Testis (tissue), 3 donors: ENCODE measurements around the gene EFTUD2. TPM values are rescaled to one million over a fixed set of nuclear protein-coding genes. Genes with fewer than 3 reads are reported as not detected.

ENCODE experiments used
- DNase-seq: peaks from one replicate; pipeline ENCODE4 v3.0.0-alpha.2; 2019
- H3K27ac ChIP-seq, 2 donors: fragments of 200-600 bp; sonication (generic); one replicate each; pipeline ENCODE4 v1.5.1; 2019
- H3K27me3 ChIP-seq: fragments of 200-600 bp; sonication (generic); one replicate; pipeline ENCODE4 v1.5.1; 2019
- H3K36me3 ChIP-seq: fragments of 200-600 bp; sonication (generic); one replicate; pipeline ENCODE4 v1.5.1; 2017; ENCODE audit warnings: low read depth; ENCODE audit errors: missing control alignments
- H3K4me1 ChIP-seq: fragments of 200-600 bp; sonication (generic); one replicate; pipeline ENCODE4 v1.5.1; 2019
- H3K4me3 ChIP-seq, 2 donors: fragments of 200-600 bp; sonication (generic); one replicate each; pipeline ENCODE4 v1.5.1; 2017 to 2019
- H3K9me3 ChIP-seq: fragments of 200-600 bp; sonication (generic); one replicate; pipeline ENCODE4 v1.5.1; 2017
- CTCF ChIP-seq, 3 experiments: fragments of 450-650 bp in 2 of 3; fragments of 200-600 bp in 1 of 3; sonication (generic) in 1 of 3; IDR thresholded peaks; one replicate each; pipeline ENCODE4 v1.5.1; 2016 to 2019; ENCODE audit warnings: antibody characterized with exemption in 3 of 3, mild to moderate bottlenecking in 2 of 3, moderate library complexity in 1 of 3
- POLR2A ChIP-seq: fragments of 450-650 bp; IDR thresholded peaks from one replicate; pipeline ENCODE4 v1.6.1; 2017; ENCODE audit warnings: antibody characterized with exemption, mild to moderate bottlenecking, moderate library complexity
- WGBS, 2 donors: methylation state at CpG; one replicate each; pipeline ENCODE4 v1.1.5; 2018; 5-methylcytosine and 5-hydroxymethylcytosine counted together
- intact Hi-C: fragments of 100-400 bp; cut with DNase I; formaldehyde crosslinking; loops from one replicate; pipeline ENCODE4 v1.15.1; 2023; ENCODE audit warnings: low total_unique reads
- polyA plus RNA-seq: library from polyadenylated mRNA; stranded (reverse); fragments of 350-450 nt; fragmentation: Illumina TruSeq; extraction: RNeasy Lipid Tissue Mini Kit (QIAGEN cat#74804); gene quantifications from one replicate; pipeline ENCODE4 v1.2.3, GENCODE V29; 2014; ENCODE audit warnings: low read depth, low replicate concordance; ENCODE audit not compliant: insufficient read depth
- total RNA-seq, 2 donors: library from RNA; depleted of rRNA; stranded (reverse); fragments of >200 nt; gene quantifications; one replicate each; pipeline ENCODE4 v1.2.3, GENCODE V29; 2016

Gene EFTUD2
- total and polyA plus RNA-seq, 3 donors from 2014 or later, result 95.5 to 131 (median 124) TPM

- TF ChIP-seq POLR2A (no peak), CTCF (IDR thresholded peaks at IDR 0.05) (no peak)
- Histone ChIP-seq H3K9me3 (no peaks in the 10 kb centered on the region), H3K36me3 (no peaks in the 10 kb centered on the region), H3K4me3 (no peak overlapping the region), H3K27me3 (no peaks in the 10 kb centered on the region), H3K4me1 (no peaks in the 10 kb centered on the region), H3K27ac (no peak overlapping the region)
- no peak for DNase-seq
- 93 to 96% methylated on average over 6 of the region's 6 CpGs for WGBS, 2 donors
- intact Hi-C loops, result no loop called here
These were observed 23.5 kb downstream of the EFTUD2 start for GRCh38 chr17:44875761-44876160.

GRCh38 chr17:44872131-44872768 is 27.0 kb downstream of the EFTUD2 start:
- DNase-seq, result no peak
- Histone ChIP-seq H3K27me3 (no peaks in the 10 kb centered on the region), H3K9me3 (no peaks in the 10 kb centered on the region), H3K36me3 (no peaks in the 10 kb centered on the region), H3K27ac (no peak overlapping the region), H3K4me3 (no peak overlapping the region), H3K4me1 (no peaks in the 10 kb centered on the region)
- WGBS, 2 donors, result 78 to 83% methylated on average over 9 of the region's 9 CpGs
- intact Hi-C loops, result no loop called here
- TF ChIP-seq POLR2A (no peak), CTCF (IDR thresholded peaks at IDR 0.05) (no peak)

GRCh38 chr17:44871556-44871955 is 27.7 kb downstream of the EFTUD2 start:
- no peaks in the 10 kb centered on the region for H3K36me3 ChIP-seq
- DNase-seq, result no peak
- TF ChIP-seq POLR2A, result no peak
- TF ChIP-seq CTCF (IDR thresholded peaks at IDR 0.05), result no peak
- H3K4me1 ChIP-seq, result no peaks in the 10 kb centered on the region
- intact Hi-C loops, result no loop called here
- no peak overlapping the region for H3K27ac ChIP-seq
- no peak overlapping the region for H3K4me3 ChIP-seq
- H3K9me3 ChIP-seq, result no peaks in the 10 kb centered on the region
- WGBS, 2 donors, result 94 to 97% methylated on average over 11 to 12 of the region's 12 CpGs
- H3K27me3 ChIP-seq, result no peaks in the 10 kb centered on the region

DNA sequence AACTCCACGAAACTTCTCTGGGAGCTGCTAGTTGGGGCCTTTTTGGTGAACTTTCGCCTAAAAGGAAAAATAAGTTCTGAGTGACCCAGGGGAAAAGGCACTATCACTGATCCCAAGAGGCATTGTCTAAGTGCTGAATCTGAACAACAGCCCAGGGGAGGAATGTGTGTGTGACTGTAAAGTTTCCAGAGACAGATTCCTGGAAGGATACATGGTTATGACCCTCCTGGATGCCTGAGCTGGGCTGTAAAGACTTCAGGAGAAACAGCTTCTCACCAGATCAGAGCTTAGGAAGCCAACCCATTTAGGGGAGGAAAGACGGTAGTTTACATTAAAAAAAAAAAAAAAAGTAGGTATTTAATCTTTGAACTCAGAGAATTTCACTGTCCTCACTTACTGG is 31.4 kb downstream of the EFTUD2 start:
- Histone ChIP-seq H3K36me3 (no peaks in the 10 kb centered on the region), H3K4me1 (no peaks in the 10 kb centered on the region), H3K9me3 (no peaks in the 10 kb centered on the region), H3K27me3 (no peaks in the 10 kb centered on the region), H3K4me3 (no peak overlapping the region), H3K27ac (no peak overlapping the region)
- 92 to 93% methylated on average over 3 of the region's 3 CpGs for WGBS, 2 donors
- TF ChIP-seq CTCF (IDR thresholded peaks at IDR 0.05) (no peak), POLR2A (no peak)
- intact Hi-C loops, result no loop called here
- DNase-seq, result no peak

- Histone ChIP-seq H3K36me3 (no peaks in the 10 kb centered on the region), H3K9me3 (no peaks in the 10 kb centered on the region), H3K27ac (no peak overlapping the region), H3K4me1 (no peaks in the 10 kb centered on the region), H3K27me3 (no peaks in the 10 kb centered on the region), H3K4me3 (no peak overlapping the region)
- DNase-seq, result no peak
- 83 to 92% methylated on average over 6 of the region's 6 CpGs for WGBS, 2 donors
- TF ChIP-seq CTCF (IDR thresholded peaks at IDR 0.05) (no peak), POLR2A (no peak)
- intact Hi-C loops, result no loop called here
These were observed 33.3 kb downstream of the EFTUD2 start for GRCh38 chr17:44865931-44866330.
